ENCODE data around the gene PCSK6.

The PCSK6 gene

DNA sequence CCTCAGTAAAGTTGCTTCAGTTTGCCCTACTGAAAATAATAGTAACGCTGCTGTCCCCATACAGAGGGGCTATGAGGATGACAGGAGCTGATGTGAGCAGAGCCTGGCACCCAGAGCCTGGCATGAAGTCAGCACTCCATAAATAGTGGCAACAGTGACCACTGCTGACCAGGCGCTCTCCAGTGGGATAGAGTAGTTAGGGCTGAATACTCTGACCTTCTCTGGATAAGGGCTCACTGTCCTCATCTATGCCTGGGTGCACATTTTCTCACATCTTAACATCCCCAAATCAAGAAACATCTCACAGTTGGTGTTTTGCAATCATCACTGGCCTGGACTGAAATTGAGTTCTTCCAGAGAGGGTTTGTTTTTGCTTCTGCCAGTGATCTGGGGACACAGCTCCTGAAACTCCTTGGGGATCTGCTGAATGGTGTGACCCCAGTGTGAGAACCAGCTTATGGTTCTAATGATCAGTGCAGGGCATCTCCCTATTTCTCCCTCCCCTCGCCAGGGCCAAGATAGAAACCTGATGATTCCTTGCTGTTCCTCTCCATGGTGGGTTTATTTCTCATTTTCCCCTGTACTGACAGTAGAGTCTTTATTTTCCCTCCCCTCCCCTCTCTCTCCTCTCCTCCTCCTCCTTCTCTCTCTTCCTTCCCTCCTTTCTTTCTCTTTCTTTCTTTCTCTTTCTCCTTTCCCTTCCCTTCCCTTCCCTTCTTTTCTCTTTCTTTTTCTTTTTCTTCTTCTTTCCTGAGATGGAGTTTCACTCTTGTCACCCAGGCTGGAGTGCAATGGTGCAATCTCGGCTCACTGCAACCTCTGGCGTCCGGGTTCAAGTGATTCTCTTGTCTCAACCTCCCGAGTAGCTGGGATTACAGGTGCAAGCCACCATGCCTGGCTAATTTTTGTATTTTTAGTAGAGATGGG lies 3.5 kb upstream of the PCSK6 start:
- TF ChIP-seq BACH2 (CRISPR knock-in tag; IDR thresholded peaks at IDR 0.05; ENCODE audit: borderline replicate concordance): no peak
- TF ChIP-seq GLIS3 (CRISPR knock-in tag; IDR thresholded peaks at IDR 0.05): no peak
- no peak for TF ChIP-seq ZC3H10 (CRISPR knock-in tag; IDR thresholded peaks at IDR 0.05)
- no peak for TF ChIP-seq TCF4 (CRISPR knock-in tag; IDR thresholded peaks at IDR 0.05; ENCODE audit: borderline replicate concordance)
- TF ChIP-seq OSR1 (CRISPR knock-in tag; IDR thresholded peaks at IDR 0.05): no peak
- TF ChIP-seq RARB (CRISPR knock-in tag; IDR thresholded peaks at IDR 0.05): no peak
- no peak for TF ChIP-seq ISL1 (CRISPR knock-in tag; IDR thresholded peaks at IDR 0.05)
- no peak for TF ChIP-seq ZNF8 (CRISPR knock-in tag; IDR thresholded peaks at IDR 0.05)
- TF ChIP-seq, protein P1, sequence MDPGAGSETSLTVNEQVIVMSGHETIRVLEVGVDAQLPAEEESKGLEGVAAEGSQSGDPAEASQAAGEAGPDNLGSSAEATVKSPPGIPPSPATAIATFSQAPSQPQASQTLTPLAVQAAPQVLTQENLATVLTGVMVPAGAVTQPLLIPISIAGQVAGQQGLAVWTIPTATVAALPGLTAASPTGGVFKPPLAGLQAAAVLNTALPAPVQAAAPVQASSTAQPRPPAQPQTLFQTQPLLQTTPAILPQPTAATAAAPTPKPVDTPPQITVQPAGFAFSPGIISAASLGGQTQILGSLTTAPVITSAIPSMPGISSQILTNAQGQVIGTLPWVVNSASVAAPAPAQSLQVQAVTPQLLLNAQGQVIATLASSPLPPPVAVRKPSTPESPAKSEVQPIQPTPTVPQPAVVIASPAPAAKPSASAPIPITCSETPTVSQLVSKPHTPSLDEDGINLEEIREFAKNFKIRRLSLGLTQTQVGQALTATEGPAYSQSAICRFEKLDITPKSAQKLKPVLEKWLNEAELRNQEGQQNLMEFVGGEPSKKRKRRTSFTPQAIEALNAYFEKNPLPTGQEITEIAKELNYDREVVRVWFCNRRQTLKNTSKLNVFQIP (CRISPR knock-in tag; IDR thresholded peaks at IDR 0.05; ENCODE audit: borderline replicate concordance, low read depth): no peak
- no peak for ATAC-seq

DNA sequence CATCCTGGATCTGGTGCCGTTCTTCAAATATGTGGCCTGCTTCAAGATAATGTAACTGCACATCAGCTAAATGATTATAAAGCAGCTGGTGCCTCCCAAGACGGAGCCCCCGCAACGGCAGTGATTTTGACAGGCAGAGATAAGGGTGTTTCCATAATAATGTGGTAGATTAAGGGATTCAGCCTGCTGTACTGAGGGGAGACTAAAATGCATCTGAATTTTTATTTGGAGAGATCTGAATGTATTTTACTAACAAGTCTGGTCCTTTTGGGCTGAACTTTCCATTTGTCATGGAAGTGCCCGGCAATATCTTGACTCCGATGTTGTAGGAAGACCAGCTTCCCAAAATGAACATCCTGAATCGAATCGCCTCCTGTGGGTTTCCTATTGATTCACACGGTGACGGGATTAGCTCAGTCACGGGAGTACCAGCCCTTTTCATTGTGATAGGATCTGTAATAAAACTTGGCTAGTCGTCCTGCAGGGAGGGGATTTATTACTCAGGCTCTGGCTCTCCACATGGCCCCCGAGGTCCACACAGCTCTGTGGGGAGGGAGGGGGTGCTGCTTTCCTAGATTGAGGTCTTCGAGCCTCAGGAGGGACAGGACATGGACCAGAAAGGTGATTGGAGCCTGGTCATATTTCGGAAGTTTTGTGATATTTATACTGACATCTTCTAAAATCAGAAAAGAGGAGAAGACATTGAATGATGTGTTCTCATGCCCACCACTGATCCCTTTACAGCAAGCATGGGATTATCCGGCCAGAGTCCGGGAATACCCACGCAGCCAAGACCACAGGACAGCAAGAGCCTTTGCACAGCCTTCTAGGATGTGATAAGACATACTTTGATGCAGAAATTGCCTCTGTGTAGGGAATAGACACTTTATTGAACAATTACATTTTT lies 2.5 kb upstream of the PCSK6 start:
- TF ChIP-seq, protein P2, sequence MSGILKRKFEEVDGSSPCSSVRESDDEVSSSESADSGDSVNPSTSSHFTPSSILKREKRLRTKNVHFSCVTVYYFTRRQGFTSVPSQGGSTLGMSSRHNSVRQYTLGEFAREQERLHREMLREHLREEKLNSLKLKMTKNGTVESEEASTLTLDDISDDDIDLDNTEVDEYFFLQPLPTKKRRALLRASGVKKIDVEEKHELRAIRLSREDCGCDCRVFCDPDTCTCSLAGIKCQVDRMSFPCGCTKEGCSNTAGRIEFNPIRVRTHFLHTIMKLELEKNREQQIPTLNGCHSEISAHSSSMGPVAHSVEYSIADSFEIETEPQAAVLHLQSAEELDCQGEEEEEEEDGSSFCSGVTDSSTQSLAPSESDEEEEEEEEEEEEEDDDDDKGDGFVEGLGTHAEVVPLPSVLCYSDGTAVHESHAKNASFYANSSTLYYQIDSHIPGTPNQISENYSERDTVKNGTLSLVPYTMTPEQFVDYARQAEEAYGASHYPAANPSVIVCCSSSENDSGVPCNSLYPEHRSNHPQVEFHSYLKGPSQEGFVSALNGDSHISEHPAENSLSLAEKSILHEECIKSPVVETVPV (CRISPR knock-in tag; IDR thresholded peaks at IDR 0.05): no peak
- TF ChIP-seq ZNF70 (CRISPR knock-in tag; IDR thresholded peaks at IDR 0.05) (no peak), TCF4 (CRISPR knock-in tag; IDR thresholded peaks at IDR 0.05; ENCODE audit: borderline replicate concordance) (no peak), TOX (CRISPR knock-in tag; IDR thresholded peaks at IDR 0.05; ENCODE audit: borderline replicate concordance) (no peak), ZFP3 (CRISPR knock-in tag; IDR thresholded peaks at IDR 0.05) (no peak)
- TF ChIP-seq, protein P3, sequence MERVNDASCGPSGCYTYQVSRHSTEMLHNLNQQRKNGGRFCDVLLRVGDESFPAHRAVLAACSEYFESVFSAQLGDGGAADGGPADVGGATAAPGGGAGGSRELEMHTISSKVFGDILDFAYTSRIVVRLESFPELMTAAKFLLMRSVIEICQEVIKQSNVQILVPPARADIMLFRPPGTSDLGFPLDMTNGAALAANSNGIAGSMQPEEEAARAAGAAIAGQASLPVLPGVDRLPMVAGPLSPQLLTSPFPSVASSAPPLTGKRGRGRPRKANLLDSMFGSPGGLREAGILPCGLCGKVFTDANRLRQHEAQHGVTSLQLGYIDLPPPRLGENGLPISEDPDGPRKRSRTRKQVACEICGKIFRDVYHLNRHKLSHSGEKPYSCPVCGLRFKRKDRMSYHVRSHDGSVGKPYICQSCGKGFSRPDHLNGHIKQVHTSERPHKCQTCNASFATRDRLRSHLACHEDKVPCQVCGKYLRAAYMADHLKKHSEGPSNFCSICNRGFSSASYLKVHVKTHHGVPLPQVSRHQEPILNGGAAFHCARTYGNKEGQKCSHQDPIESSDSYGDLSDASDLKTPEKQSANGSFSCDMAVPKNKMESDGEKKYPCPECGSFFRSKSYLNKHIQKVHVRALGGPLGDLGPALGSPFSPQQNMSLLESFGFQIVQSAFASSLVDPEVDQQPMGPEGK (CRISPR knock-in tag; IDR thresholded peaks at IDR 0.05; ENCODE audit: borderline replicate concordance): no peak
- ATAC-seq: no peak

DNA sequence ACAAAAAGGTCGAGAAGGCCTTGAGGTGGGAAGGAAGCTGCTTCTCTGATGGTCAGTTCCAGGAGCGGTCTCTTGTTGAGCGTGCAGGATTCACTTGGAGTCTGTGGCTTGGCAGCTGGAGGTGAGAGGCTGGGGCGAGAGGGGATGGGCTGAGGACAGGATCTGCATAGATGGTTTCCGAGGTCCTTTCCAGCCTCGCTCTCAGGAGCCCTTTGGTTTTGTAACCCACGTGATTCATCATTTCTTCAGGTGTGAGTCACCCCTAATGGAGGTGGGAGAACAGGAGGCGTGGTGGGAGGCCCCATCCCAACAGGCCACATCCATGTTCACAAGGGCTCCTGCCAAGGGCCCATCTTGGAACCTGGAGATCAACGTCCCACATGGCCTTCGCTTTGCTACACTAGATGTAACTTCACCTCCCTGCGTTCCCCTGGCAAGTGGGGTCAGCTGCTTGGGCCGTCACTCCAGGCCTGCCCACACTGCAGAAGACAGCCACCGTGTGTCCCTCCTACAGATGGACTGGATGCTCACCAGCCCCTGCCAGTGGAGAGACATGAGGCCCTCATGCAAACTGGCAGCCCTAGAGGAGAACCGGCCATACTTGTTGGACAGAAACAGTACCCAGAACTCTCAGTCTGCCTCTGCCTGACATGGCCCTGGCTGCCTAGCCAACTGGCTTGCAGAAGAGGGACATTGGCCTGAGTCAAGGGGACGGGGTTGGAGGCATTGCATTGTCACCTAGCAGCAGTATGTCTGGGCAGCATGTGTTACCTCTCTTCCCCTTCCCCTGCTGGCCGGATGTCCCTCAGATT lies 1.6 kb upstream of the PCSK6 start:
- TF ChIP-seq ARNTL (CRISPR knock-in tag; IDR thresholded peaks at IDR 0.05; ENCODE audit: borderline replicate concordance, low read depth) (no peak), ESRRG (CRISPR knock-in tag; IDR thresholded peaks at IDR 0.05) (no peak), ZNF8 (CRISPR knock-in tag; IDR thresholded peaks at IDR 0.05) (no peak), CSDC2 (CRISPR knock-in tag; IDR thresholded peaks at IDR 0.05) (no peak)
- TF ChIP-seq, protein P2 (CRISPR knock-in tag; IDR thresholded peaks at IDR 0.05): no peak
- TF ChIP-seq, protein P1 (CRISPR knock-in tag; IDR thresholded peaks at IDR 0.05; ENCODE audit: borderline replicate concordance, low read depth): no peak
- ATAC-seq: no peak

All from SK-N-SH treated with all-trans-retinoic acid at 6 μM for 48 hours (cell line).